ENCODE results near the gene TCF7L1. TPM values are rescaled to one million over a fixed set of nuclear protein-coding genes. Genes with fewer than 3 reads are reported as not detected.

TCF7L1 gene, protein sequence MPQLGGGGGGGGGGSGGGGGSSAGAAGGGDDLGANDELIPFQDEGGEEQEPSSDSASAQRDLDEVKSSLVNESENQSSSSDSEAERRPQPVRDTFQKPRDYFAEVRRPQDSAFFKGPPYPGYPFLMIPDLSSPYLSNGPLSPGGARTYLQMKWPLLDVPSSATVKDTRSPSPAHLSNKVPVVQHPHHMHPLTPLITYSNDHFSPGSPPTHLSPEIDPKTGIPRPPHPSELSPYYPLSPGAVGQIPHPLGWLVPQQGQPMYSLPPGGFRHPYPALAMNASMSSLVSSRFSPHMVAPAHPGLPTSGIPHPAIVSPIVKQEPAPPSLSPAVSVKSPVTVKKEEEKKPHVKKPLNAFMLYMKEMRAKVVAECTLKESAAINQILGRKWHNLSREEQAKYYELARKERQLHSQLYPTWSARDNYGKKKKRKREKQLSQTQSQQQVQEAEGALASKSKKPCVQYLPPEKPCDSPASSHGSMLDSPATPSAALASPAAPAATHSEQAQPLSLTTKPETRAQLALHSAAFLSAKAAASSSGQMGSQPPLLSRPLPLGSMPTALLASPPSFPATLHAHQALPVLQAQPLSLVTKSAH
- total RNA-seq (2011; cell fraction: chromatin; rRNA removed; ENCODE audit: low replicate concordance), result 0.23 TPM in 1 of 2 replicates, not detected in the other
- total RNA-seq (2011; cell fraction: nucleolus; rRNA removed), result not detected in 2 replicates
- not detected in 2 replicates for total RNA-seq (2011; cell fraction: nucleoplasm; rRNA removed)
- total RNA-seq (2014; rRNA removed) (not detected in 2 replicates), total RNA-seq (2014; rRNA removed; fragmentation: Illumina TruSeq; extraction: Trizol) (not detected in 2 replicates), total RNA-seq (2015; rRNA removed; fragmentation: Illumina TruSeq; extraction: Trizol) (not detected in 2 replicates), total RNA-seq (2021) (0.11 and 0.13 TPM in 2 replicates), polyA plus RNA-seq (2011; rRNA removed) (not detected in 2 replicates), polyA plus RNA-seq (2014; fragmentation: Illumina TruSeq; extraction: Trizol) (0.07 and 0.09 TPM in 2 replicates), polyA plus RNA-seq (2014; fragmentation: Nextera tagmentation; extraction: Ambion mirVana) (under 1 TPM in 1 of 2 experiments, not detected in 1; 0.04 TPM), polyA plus RNA-seq (2014; rRNA removed) (0.03 and 0.05 TPM in 2 replicates), polyA minus RNA-seq (2011; rRNA and poly(A)+ RNA removed) (not detected in 2 replicates), Bru-seq, nascent RNA (percentile 9 among the genes with signal in this experiment), BruChase-seq, experiment 1, labeled RNA remaining after a 2-hour chase (percentile 21 among the genes with signal in this experiment), BruChase-seq, experiment 2, labeled RNA remaining after a 6-hour chase (percentile 18 among the genes with signal in this experiment)
- 0.03 TPM in 1 of 2 replicates, not detected in the other for polyA plus RNA-seq (2011; cell fraction: cytosol; rRNA removed)
- polyA plus RNA-seq (2011; cell fraction: nucleus; rRNA removed), result 0.07 TPM in 1 of 2 replicates, not detected in the other
- polyA plus RNA-seq (2012), result 0.17 and 0.21 TPM in 2 replicates
- polyA minus RNA-seq (2011; cell fraction: cytosol; rRNA and poly(A)+ RNA removed), result not detected in 2 replicates
- polyA minus RNA-seq (2011; cell fraction: nucleus; rRNA and poly(A)+ RNA removed), result not detected in 2 replicates
- long read RNA-seq, experiment 1, result 0 reads
- long read RNA-seq, experiment 2, result 0 reads
- long read RNA-seq, experiment 3, result 0 reads

DNA sequence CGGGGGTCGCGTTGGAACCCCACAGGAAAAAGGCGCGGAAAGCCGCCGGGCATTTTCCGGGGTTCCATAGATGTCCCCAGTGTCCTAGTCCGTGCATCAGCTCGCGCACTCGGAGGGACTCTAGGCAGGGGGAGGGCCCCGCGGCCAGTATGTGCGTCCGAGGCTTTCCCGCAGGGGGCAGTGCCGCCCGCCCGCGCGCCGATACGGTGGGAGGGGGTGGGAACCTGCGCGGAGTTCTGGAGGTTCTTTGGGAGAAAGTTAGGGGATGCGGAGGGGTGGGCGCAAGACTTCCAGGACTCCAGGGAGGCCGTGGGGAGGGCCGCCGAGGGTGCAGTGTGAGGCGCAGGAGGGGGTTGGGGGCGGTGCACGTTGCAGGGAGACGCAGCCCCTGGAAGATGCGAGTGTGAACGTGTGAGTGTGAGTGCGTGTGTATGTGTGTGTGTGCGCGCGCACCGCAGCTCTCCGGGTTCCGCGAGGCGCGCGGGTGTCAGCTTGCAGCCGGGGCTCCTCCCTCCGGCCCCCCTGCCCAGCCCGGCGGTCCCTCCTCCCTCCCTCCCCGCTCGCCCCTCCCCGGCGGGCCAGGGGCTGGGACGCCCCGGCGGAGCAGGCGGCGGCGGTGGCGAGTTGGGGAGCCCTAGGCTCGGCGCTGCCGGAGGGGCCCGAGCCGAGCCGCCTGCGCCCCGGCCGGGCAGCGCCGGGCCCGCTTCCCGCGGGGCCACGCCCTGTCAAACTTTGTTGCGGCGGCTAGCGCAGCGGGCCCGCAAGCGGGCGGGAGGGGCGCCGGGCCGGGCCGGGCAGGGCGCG, at the start of gene TCF7L1:
Gene TCF7L1 (plus strand): TSS at position 559 of the 804 bp plus-strand sequence. CDS start 293 bp downstream, outside the sequence.
- BruUV-seq (replicated peaks), result no TSS peak
- DNase-seq (ENCODE audit: extremely low read depth in 1 of 4, low spot score in 3 of 4), result peak; percentile 65 to 90 (median 84)
- H3K4me2 ChIP-seq (ENCODE audit: insufficient read depth, low read length), result peak within 1 kb of the TSS; percentile 66
- TF ChIP-seq MED1 (CRISPR knock-in tag; IDR thresholded peaks at IDR 0.05; ENCODE audit: borderline replicate concordance), result no peak
- no peak for TF ChIP-seq SRSF3 (IDR thresholded peaks at IDR 0.05; ENCODE audit: insufficient read depth, low read length)
- no peak for TF ChIP-seq ELF1 (tag; IDR thresholded peaks at IDR 0.05)
- TF ChIP-seq CTCF (IDR thresholded peaks at IDR 0.05 in 2 of 3, conservative IDR thresholded peaks at IDR 0.05 in 1 of 3; ENCODE audit: insufficient read depth in 2 of 3, low read depth in 1 of 3, low read length in 3 of 3), result peak; percentile 48 to 74 (median 51)
- TF ChIP-seq, protein P1, sequence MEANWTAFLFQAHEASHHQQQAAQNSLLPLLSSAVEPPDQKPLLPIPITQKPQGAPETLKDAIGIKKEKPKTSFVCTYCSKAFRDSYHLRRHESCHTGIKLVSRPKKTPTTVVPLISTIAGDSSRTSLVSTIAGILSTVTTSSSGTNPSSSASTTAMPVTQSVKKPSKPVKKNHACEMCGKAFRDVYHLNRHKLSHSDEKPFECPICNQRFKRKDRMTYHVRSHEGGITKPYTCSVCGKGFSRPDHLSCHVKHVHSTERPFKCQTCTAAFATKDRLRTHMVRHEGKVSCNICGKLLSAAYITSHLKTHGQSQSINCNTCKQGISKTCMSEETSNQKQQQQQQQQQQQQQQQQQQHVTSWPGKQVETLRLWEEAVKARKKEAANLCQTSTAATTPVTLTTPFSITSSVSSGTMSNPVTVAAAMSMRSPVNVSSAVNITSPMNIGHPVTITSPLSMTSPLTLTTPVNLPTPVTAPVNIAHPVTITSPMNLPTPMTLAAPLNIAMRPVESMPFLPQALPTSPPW (CRISPR knock-in tag; IDR thresholded peaks at IDR 0.05), result peak; percentile 79
- TF ChIP-seq HLTF (IDR thresholded peaks at IDR 0.05), result no peak
- TF ChIP-seq ILK (tag; IDR thresholded peaks at IDR 0.05; ENCODE audit: borderline replicate concordance, low read depth), result no peak
- TF ChIP-seq RFX1 (IDR thresholded peaks at IDR 0.05), result no peak
- TF ChIP-seq NRF1 (conservative IDR thresholded peaks at IDR 0.05 in 1 of 2, IDR thresholded peaks at IDR 0.05 in 1 of 2), result peak; percentile 53; a peak in 3 of 4 replicates

More for the DNA sequence above, at the start of gene TCF7L1:
- 1% methylated on average over 57 of the region's 91 CpGs for WGBS (ENCODE audit: insufficient coverage, low coverage, missing lambda C conversion rate)
- intact Hi-C loops (cut with micrococcal nuclease), result loop anchor here (5.0 kb wide), 1 partner anchor 66 kb away; no protein-coding TSS in a partner anchor
- ATAC-seq (peak; percentile 97), FAIRE-seq (no peak)
- Histone ChIP-seq H4K20me1 (replicated peaks; ENCODE audit: control insufficient read depth, insufficient read depth, low read length) (no peaks in the 10 kb centered on the region), H3K79me2 (ENCODE audit: control insufficient read depth, insufficient read depth, low read length) (no peaks in the 10 kb centered on the region), H2AFZ (ENCODE audit: low read depth, low read length) (peak within 1 kb of the TSS; percentile 59; the same call in 1 of the 2 replicates), H3K4me1 (replicated peaks in 1 of 2; ENCODE audit: control insufficient read depth in 2 of 2, insufficient read depth in 2 of 2, low read length in 2 of 2) (peaks cover 0 to 18% of the 10 kb centered on the region in 2 experiments; a peak in 2 of 5 replicates), H3K9me1 (ENCODE audit: control insufficient read depth, insufficient read depth, low read length) (no peaks in the 10 kb centered on the region), H3K4me3 (peak within 1 kb of the TSS; percentile 40), H3K27ac (ENCODE audit: extremely low read depth, low read depth, low read length) (no peak within 1 kb of the TSS), H3K27me3 (ENCODE audit: control insufficient read depth in 2 of 2, insufficient read depth in 2 of 2, low read length in 2 of 2) (peaks cover 18 to 47% of the 10 kb centered on the region in 2 experiments), H3K9me3 (replicated peaks; ENCODE audit: control insufficient read depth, insufficient read depth, low read depth, low read length) (no peaks in the 10 kb centered on the region), H3K36me3 (ENCODE audit: control insufficient read depth, insufficient read depth, low read length) (no peaks in the 10 kb centered on the region), H3K9ac (ENCODE audit: insufficient read depth in 1 of 2, low read depth in 2 of 2, low read length in 2 of 2) (peak within 1 kb of the TSS in 1 of 2 experiments; percentile 43; a peak in 1 of 4 replicates)
- ChIA-PET CTCF (ENCODE audit: low intra/inter-chr PET ratio) (interaction anchor here (0.5 to 0.8 kb wide), 2 partner anchors 33 to 152 kb away, joined by 3 to 4 read pairs; no protein-coding TSS in a partner anchor), POLR2A (interaction anchor here (0.6 kb wide), 2 partner anchors 37 to 119 kb away, joined by 3 to 4 read pairs; no protein-coding TSS in a partner anchor)
- in situ Hi-C loops (cut with MboI), result no loop called here

Data from K562 (cell line).